Measurements from ENCODE around the gene DNMT3A.
A peak's percentile ranks its signal among the peaks of the same experiment; 100 is the strongest.

The DNMT3A gene

GRCh38 chr2:25372405-25373268 lies 30.9 kb upstream of the DNMT3A start:
- no peak for DNase-seq (ENCODE audit: low spot score)

- no peak for DNase-seq (ENCODE audit: low spot score)
Measured at GRCh38 chr2:25371253-25372241, 29.8 kb upstream of the DNMT3A start.

- no peak for DNase-seq (ENCODE audit: low spot score)
Measured at GRCh38 chr2:25369876-25370275, 28.2 kb upstream of the DNMT3A start.

- no peak for DNase-seq (ENCODE audit: low spot score)
Measured at GRCh38 chr2:25369439-25369838, 27.7 kb upstream of the DNMT3A start.

GRCh38 chr2:25368660-25369059 lies 26.9 kb upstream of the DNMT3A start:
- no peak for DNase-seq (ENCODE audit: low spot score)

GRCh38 chr2:25367296-25367695 lies 25.6 kb upstream of the DNMT3A start:
- DNase-seq (ENCODE audit: low spot score), result no peak

GRCh38 chr2:25366629-25367028 lies 24.9 kb upstream of the DNMT3A start:
- DNase-seq (ENCODE audit: low spot score), result no peak

GRCh38 chr2:25365241-25365640 lies 23.5 kb upstream of the DNMT3A start:
- no peak for DNase-seq (ENCODE audit: low spot score)

- no peak for DNase-seq (ENCODE audit: low spot score)
Measured at GRCh38 chr2:25363733-25364132, 22.0 kb upstream of the DNMT3A start.

- DNase-seq (ENCODE audit: low spot score), result peak; percentile 87
Measured at GRCh38 chr2:25362434-25363145, 20.9 kb upstream of the DNMT3A start.

- peak; percentile 96 for DNase-seq (ENCODE audit: low spot score)
Measured at GRCh38 chr2:25362049-25362433, 20.3 kb upstream of the DNMT3A start.

- DNase-seq (ENCODE audit: low spot score), result no peak
Measured at GRCh38 chr2:25361261-25362048, 19.7 kb upstream of the DNMT3A start.

- no peak for DNase-seq (ENCODE audit: low spot score)
Measured at GRCh38 chr2:25358836-25359235, 17.1 kb upstream of the DNMT3A start.

GRCh38 chr2:25358249-25358815 lies 16.6 kb upstream of the DNMT3A start:
- DNase-seq (ENCODE audit: low spot score), result no peak

GRCh38 chr2:25356088-25356487 lies 14.4 kb upstream of the DNMT3A start:
- no peak for DNase-seq (ENCODE audit: low spot score)

GRCh38 chr2:25355270-25355669 lies 13.5 kb upstream of the DNMT3A start:
- no peak for DNase-seq (ENCODE audit: low spot score)

- DNase-seq (ENCODE audit: low spot score), result no peak
Measured at GRCh38 chr2:25354116-25354515, 12.4 kb upstream of the DNMT3A start.

GRCh38 chr2:25349397-25349796 lies 7.7 kb upstream of the DNMT3A start:
- DNase-seq (ENCODE audit: low spot score), result no peak

GRCh38 chr2:25347846-25348245 lies 6.1 kb upstream of the DNMT3A start:
- DNase-seq (ENCODE audit: low spot score), result no peak

- DNase-seq (ENCODE audit: low spot score), result no peak
Measured at GRCh38 chr2:25347205-25347815, 5.6 kb upstream of the DNMT3A start.

Data from NAMALWA (cell line).